Right lobe of liver (tissue), 4 donors: ENCODE results near the gene RGPD3.

Experiments
- CTCF ChIP-seq, 4 donors: fragments of 200-600 bp in 3 of 4; fragments of 450-650 bp in 1 of 4; IDR thresholded peaks; one replicate each; pipeline versions ENCODE4 v1.5.1 to v1.8.0; 2016 to 2022; ENCODE audit warnings: antibody characterized with exemption in 4 of 4, mild to moderate bottlenecking in 2 of 4
- POLR2A ChIP-seq: fragments of 450-650 bp; IDR thresholded peaks from one replicate; pipeline ENCODE4 v1.6.1; 2017; ENCODE audit warnings: antibody characterized with exemption, mild to moderate bottlenecking
- donor health status: DM: no; HTN: no; CAD: no.
- donor health status: DM: no; HTN: no; CAD: no.
- donor health status: DM: no; HTN: yes; CAD: no.

DNA sequence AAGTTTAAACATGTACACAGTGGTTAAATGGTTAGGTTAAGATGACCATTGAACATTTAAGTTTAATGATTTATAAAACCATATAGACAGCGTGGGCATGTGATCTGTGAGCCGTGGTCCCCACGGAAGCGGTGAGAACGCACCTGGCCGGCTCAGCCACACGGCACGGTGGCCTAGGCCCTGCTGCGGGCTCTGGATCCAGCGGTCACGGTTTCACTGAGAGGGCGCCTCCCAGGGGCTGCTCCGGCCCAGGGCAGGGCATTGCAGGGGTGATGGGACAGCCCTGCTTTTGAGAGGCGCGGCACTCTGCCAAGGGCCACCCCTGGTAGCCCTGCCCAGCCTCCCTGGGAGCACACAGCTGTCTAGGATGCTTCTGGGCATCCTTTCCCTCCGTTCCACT is 124.9 kb downstream of the RGPD3 start:
- no peak for TF ChIP-seq CTCF (IDR thresholded peaks at IDR 0.05)
- TF ChIP-seq POLR2A: no peak
